Liver (tissue), 3 donors: ENCODE results near the gene PALD1.

Source experiments
- ATF3 ChIP-seq: IDR thresholded peaks from 2 replicates; pipeline ENCODE4 v1.6.1; 2016; ENCODE audit warnings: antibody characterized with exemption
- CTCF ChIP-seq: fragments of 150-350 bp; IDR thresholded peaks from 2 replicates; pipeline ENCODE4 v1.5.1; 2017; ENCODE audit warnings: improper control_type of control experiment, low read depth, low read length; ENCODE audit not compliant: missing input control
- EGR1 ChIP-seq, 2 donors: IDR thresholded peaks; 2 replicates each; pipeline ENCODE4 v1.6.1; 2016 to 2018; ENCODE audit warnings: antibody characterized with exemption in 2 of 2, low read depth in 2 of 2
- FOXA2 ChIP-seq: IDR thresholded peaks from 2 replicates; pipeline ENCODE4 v1.6.1; 2016; ENCODE audit warnings: antibody characterized with exemption
- GABPA ChIP-seq, 2 donors: IDR thresholded peaks in 1 of 2; conservative IDR thresholded peaks in 1 of 2; 2 replicates each; pipeline ENCODE4 v1.6.1; 2016; ENCODE audit warnings: antibody characterized with exemption in 2 of 2, mild to moderate bottlenecking in 1 of 2, moderate library complexity in 1 of 2
- JUND ChIP-seq, 2 donors: IDR thresholded peaks; 2 replicates each; pipeline ENCODE4 v1.6.1; 2016; ENCODE audit warnings: antibody characterized with exemption in 2 of 2
- MAX ChIP-seq: IDR thresholded peaks from 2 replicates; pipeline ENCODE4 v1.6.1; 2016; ENCODE audit warnings: antibody characterized with exemption
- NR2F2 ChIP-seq: IDR thresholded peaks from 2 replicates; pipeline ENCODE4 v1.6.1; 2016; ENCODE audit warnings: antibody characterized with exemption
- RAD21 ChIP-seq, 2 donors: IDR thresholded peaks; 2 replicates each; pipeline ENCODE4 v1.6.1; 2016; ENCODE audit warnings: antibody characterized with exemption in 2 of 2, mild to moderate bottlenecking in 2 of 2
- REST ChIP-seq: IDR thresholded peaks from 2 replicates; pipeline ENCODE4 v1.6.1; 2016; ENCODE audit warnings: antibody characterized with exemption, mild to moderate bottlenecking
- SP1 ChIP-seq: IDR thresholded peaks from 2 replicates; pipeline ENCODE4 v1.6.1; 2018; ENCODE audit warnings: antibody characterized with exemption, mild to moderate bottlenecking
- TAF1 ChIP-seq: conservative IDR thresholded peaks from 2 replicates; pipeline ENCODE4 v1.6.1; 2016; ENCODE audit warnings: antibody characterized with exemption, mild to moderate bottlenecking
- YY1 ChIP-seq: IDR thresholded peaks from 2 replicates; pipeline ENCODE4 v1.6.1; 2016; ENCODE audit warnings: antibody characterized with exemption, mild to moderate bottlenecking
- donor health status: healthy.
- donor health status: healthy.

GRCh38 chr10:70495691-70496261, 17.2 kb downstream of the PALD1 start:
- TF ChIP-seq YY1 (no peak), JUND (IDR thresholded peaks at IDR 0.05) (no peak), CTCF (no peak), ATF3 (no peak), REST (no peak), TAF1 (no peak), FOXA2 (no peak), GABPA (IDR thresholded peaks at IDR 0.05 in 1 of 2, conservative IDR thresholded peaks at IDR 0.05 in 1 of 2) (no peak), SP1 (no peak), EGR1 (IDR thresholded peaks at IDR 0.05; ENCODE audit: low read depth in 2 of 2) (no peak), RAD21 (IDR thresholded peaks at IDR 0.05) (no peak), MAX (no peak), NR2F2 (no peak)
